CD4-positive, alpha-beta T cell (primary cell): Measurements from ENCODE around the gene STAMBPL1. TPM values are rescaled to one million over a fixed set of nuclear protein-coding genes. Genes with fewer than 3 reads are reported as not detected.
A peak's percentile ranks its signal among the peaks of the same experiment; 100 is the strongest.

ENCODE experiments used
- ATAC-seq: fragments of 200-7000 bp; cut with Tn5 transposase; one replicate; pipeline ENCODE4 v1.10.0; 2022; ENCODE audit warnings: mild to moderate bottlenecking; ENCODE audit not compliant: poor library complexity
- CTCF ChIA-PET: fragments of 350-600 bp; sonication (Branson Sonifier 250); formaldehyde crosslinking; loops from one replicate; lab custom pipeline; 2021; ENCODE audit warnings: antibody characterized with exemption, inconsistent platforms; lab: Charles Lee
- POLR2A ChIA-PET: fragments of 350-600 bp; sonication (Branson Sonifier 250); formaldehyde crosslinking; loops from one replicate; lab custom pipeline; 2021; ENCODE audit warnings: antibody characterized with exemption, inconsistent platforms; lab: Charles Lee
- DNase-seq, 14 experiments: peaks; one replicate each; pipeline ENCODE4 v3.0.0-alpha.2; 2013 to 2020; ENCODE audit warnings: mixed read lengths in 2 of 14
- H3K27ac ChIP-seq, 2 donors: one replicate each; pipeline versions ENCODE4 v1.5.1 to v1.7.0; 2013; ENCODE audit warnings: low read length in 2 of 2, low read depth in 1 of 2, mild to moderate bottlenecking in 1 of 2
- H3K27me3 ChIP-seq, 2 experiments: 1 replicate in 1 of 2; 2 replicates in 1 of 2; pipeline versions ENCODE4 v1.6.1 to v1.7.0; 2013; ENCODE audit warnings: low read length in 2 of 2, control low read depth in 1 of 2, mild to moderate bottlenecking in 1 of 2, moderate library complexity in 1 of 2; ENCODE audit not compliant: insufficient read depth in 2 of 2, control insufficient read depth in 1 of 2
- H3K36me3 ChIP-seq: one replicate; pipeline ENCODE4 v1.6.1; 2013; ENCODE audit warnings: low read length, control low read depth; ENCODE audit not compliant: insufficient read depth
- H3K4me1 ChIP-seq: one replicate; pipeline ENCODE4 v1.6.1; 2013; ENCODE audit warnings: low read length, control low read depth; ENCODE audit not compliant: insufficient read depth
- H3K4me3 ChIP-seq: one replicate; pipeline ENCODE4 v1.5.1; 2013; ENCODE audit warnings: mild to moderate bottlenecking, low read length, moderate library complexity
- H3K9me3 ChIP-seq, 2 experiments: 1 replicate in 1 of 2; 2 replicates in 1 of 2; pipeline versions ENCODE4 v1.6.1 to v1.7.0; 2013; ENCODE audit warnings: low read length in 2 of 2, mild to moderate bottlenecking in 2 of 2, control low read depth in 1 of 2, moderate library complexity in 1 of 2; ENCODE audit not compliant: control insufficient read depth in 1 of 2, insufficient read depth in 1 of 2
- H3K27ac Mint-ChIP-seq: one replicate; pipeline ENCODE4 v1.8.0; 2020; ENCODE audit warnings: mixed read lengths
- H3K27me3 Mint-ChIP-seq: one replicate; pipeline ENCODE4 v1.8.0; 2021; ENCODE audit warnings: mixed read lengths
- H3K36me3 Mint-ChIP-seq: one replicate; pipeline ENCODE4 v1.8.0; 2021; ENCODE audit warnings: low read depth, mixed read lengths
- H3K4me1 Mint-ChIP-seq: one replicate; pipeline ENCODE4 v1.8.0; 2021; ENCODE audit warnings: low read depth, mixed read lengths
- H3K4me3 Mint-ChIP-seq: one replicate; pipeline ENCODE4 v1.8.0; 2020; ENCODE audit warnings: mild to moderate bottlenecking, mixed read lengths
- H3K9me3 Mint-ChIP-seq: one replicate; pipeline ENCODE4 v1.8.0; 2020; ENCODE audit warnings: mixed read lengths
- intact Hi-C, 2 experiments: fragments of 100-400 bp; cut with DNase I in 1 of 2; cut with micrococcal nuclease in 1 of 2; formaldehyde crosslinking; loops; one replicate each; pipeline versions ENCODE4 v1.15.1 to v1.9.0; 2023 to 2025; cut with DNase I, micrococcal nuclease
- total RNA-seq, 174 experiments: library from RNA in 2 of 174; stranded (reverse) in 2 of 174; gene quantifications; one replicate each; pipeline ENCODE4 v1.2.3 and lab custom pipeline; 2021 to 2026
- TF ChIP-seq, protein P1 (sequence below): fragments of 200-600 bp; IDR thresholded peaks from one replicate; pipeline ENCODE4 v1.8.0; 2022; ENCODE audit warnings: antibody characterized with exemption, mild to moderate bottlenecking

The STAMBPL1 gene
- total RNA-seq, 2 experiments from 2014 or later = 23.7 to 26.7 TPM

DNA sequence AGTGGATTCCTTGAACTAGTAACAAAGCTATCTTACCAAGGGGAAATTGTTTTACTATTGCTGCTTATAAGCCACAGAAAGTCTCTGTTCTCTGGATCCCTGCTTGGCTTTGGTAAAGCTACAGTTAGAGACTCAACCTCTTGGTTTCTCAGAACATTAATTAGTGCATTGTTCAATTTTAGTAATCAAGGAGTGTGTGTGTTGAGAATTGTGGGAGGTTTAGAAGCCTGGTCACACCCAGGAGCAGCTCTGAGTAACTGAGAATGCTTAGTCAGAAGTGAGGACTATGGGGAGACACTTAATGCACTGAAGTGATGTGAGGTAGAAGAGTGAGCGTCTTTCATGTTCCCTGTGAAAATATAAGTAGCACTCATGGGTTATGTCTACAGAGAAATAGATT is 80.8 kb downstream of the STAMBPL1 start:
- Mint-ChIP-seq H3K36me3 (no peaks in the 10 kb centered on the region), H3K4me1 (peaks cover 32% of the 10 kb centered on the region), H3K27ac (no peak overlapping the region), H3K4me3 (no peak overlapping the region), H3K9me3 (no peaks in the 10 kb centered on the region), H3K27me3 (no peaks in the 10 kb centered on the region)
- no peak overlapping the region for H3K27ac ChIP-seq
- POLR2A ChIA-PET = interaction anchor here (1.2 kb wide), 1 partner anchor 30 kb away, joined by 4 read pairs; the partner anchor contains the start of gene FAS
- ATAC-seq (no peak), DNase-seq (no peak)
- no peak overlapping the region for H3K4me3 ChIP-seq
- no peaks in the 10 kb centered on the region for H3K36me3 ChIP-seq
- no peaks in the 10 kb centered on the region for H3K9me3 ChIP-seq
- intact Hi-C loops = loop anchor here in 1 of 2 experiments (5.0 kb wide), 1 partner anchor 46 kb away; no protein-coding TSS in a partner anchor
- H3K27me3 ChIP-seq = no peaks in the 10 kb centered on the region
- CTCF ChIA-PET = interaction anchor here (0.9 to 1.3 kb wide), 3 partner anchors 15 to 28 kb away, joined by 3 read pairs; no protein-coding TSS in a partner anchor
- H3K4me1 ChIP-seq = peaks cover 7% of the 10 kb centered on the region
- TF ChIP-seq, protein P1, sequence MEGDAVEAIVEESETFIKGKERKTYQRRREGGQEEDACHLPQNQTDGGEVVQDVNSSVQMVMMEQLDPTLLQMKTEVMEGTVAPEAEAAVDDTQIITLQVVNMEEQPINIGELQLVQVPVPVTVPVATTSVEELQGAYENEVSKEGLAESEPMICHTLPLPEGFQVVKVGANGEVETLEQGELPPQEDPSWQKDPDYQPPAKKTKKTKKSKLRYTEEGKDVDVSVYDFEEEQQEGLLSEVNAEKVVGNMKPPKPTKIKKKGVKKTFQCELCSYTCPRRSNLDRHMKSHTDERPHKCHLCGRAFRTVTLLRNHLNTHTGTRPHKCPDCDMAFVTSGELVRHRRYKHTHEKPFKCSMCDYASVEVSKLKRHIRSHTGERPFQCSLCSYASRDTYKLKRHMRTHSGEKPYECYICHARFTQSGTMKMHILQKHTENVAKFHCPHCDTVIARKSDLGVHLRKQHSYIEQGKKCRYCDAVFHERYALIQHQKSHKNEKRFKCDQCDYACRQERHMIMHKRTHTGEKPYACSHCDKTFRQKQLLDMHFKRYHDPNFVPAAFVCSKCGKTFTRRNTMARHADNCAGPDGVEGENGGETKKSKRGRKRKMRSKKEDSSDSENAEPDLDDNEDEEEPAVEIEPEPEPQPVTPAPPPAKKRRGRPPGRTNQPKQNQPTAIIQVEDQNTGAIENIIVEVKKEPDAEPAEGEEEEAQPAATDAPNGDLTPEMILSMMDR = no peak

DNA sequence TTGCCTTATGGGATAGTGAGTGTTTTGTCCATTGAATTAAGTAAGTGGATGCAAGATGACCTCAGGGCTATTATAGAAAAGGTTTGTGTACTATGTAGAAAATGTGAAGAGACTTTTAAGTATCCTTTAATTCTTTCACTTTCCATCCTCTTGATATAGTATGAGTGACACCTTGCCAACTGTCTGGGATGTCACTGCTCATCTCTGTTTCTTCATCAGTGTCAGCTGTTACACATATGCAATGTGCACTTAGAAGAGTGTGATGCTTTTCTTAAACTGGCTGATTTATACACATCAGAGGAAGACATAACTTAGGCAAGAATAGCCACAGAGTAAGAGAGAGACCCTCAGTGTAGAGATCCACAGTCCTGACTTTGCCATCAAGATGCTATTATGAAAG is 81.2 kb downstream of the STAMBPL1 start:
- H3K4me3 Mint-ChIP-seq = no peak overlapping the region
- Histone ChIP-seq H3K36me3 (no peaks in the 10 kb centered on the region), H3K27me3 (no peaks in the 10 kb centered on the region), H3K9me3 (no peaks in the 10 kb centered on the region), H3K4me1 (peaks cover 7% of the 10 kb centered on the region), H3K4me3 (no peak overlapping the region), H3K27ac (no peak overlapping the region)
- TF ChIP-seq, protein P1 = no peak
- ATAC-seq (no peak), DNase-seq (no peak)
- H3K9me3 Mint-ChIP-seq = no peaks in the 10 kb centered on the region
- ChIA-PET CTCF (interaction anchor here (0.9 to 1.3 kb wide), 2 partner anchors 26 to 29 kb away, joined by 3 read pairs; no protein-coding TSS in a partner anchor), POLR2A (no interaction called here)
- intact Hi-C loops = loop anchor here in 1 of 2 experiments (5.0 kb wide), 1 partner anchor 46 kb away; no protein-coding TSS in a partner anchor
- H3K36me3 Mint-ChIP-seq = no peaks in the 10 kb centered on the region
- H3K4me1 Mint-ChIP-seq = peaks cover 32% of the 10 kb centered on the region
- no peaks in the 10 kb centered on the region for H3K27me3 Mint-ChIP-seq
- no peak overlapping the region for H3K27ac Mint-ChIP-seq

DNA sequence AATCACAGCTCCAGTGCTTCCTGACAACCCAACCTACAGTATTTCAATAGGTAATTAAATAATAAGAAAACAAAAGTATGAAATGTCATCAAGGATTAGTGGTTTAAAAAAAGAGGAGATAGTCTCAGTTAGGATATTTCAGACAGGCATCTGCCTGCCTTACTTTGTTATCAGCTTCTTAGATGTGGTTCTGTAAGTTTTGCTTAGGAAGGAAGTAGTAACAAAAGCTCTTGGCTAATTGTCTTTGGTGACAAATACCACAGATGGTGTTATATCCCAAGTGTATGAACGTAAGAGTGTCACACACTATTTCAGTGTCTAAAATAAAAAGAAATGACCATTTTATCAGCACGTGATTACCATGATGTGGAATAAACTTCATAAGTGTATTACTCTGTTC is 82.3 kb downstream of the STAMBPL1 start:
- Histone ChIP-seq H3K27me3 (no peaks in the 10 kb centered on the region), H3K4me1 (peaks cover 7% of the 10 kb centered on the region), H3K4me3 (no peak overlapping the region), H3K9me3 (no peaks in the 10 kb centered on the region), H3K27ac (no peak overlapping the region), H3K36me3 (no peaks in the 10 kb centered on the region)
- ChIA-PET CTCF (interaction anchor here (1.9 kb wide), 1 partner anchor 9 kb away, joined by 4 read pairs; no protein-coding TSS in a partner anchor), POLR2A (interaction anchor here (0.7 to 1.2 kb wide), 5 partner anchors 13 to 44 kb away, joined by 3 to 6 read pairs (median 3); partner anchors contain the start of gene FAS)
- Mint-ChIP-seq H3K27me3 (no peaks in the 10 kb centered on the region), H3K36me3 (no peaks in the 10 kb centered on the region), H3K9me3 (no peaks in the 10 kb centered on the region), H3K4me1 (peaks cover 32% of the 10 kb centered on the region), H3K4me3 (peak overlapping the region; percentile 0), H3K27ac (no peak overlapping the region)
- ATAC-seq (peak; percentile 84), DNase-seq (peak in 3 of 14 experiments; percentile 38 to 72 (median 45))
- intact Hi-C loops = loop anchor here in 1 of 2 experiments (5.0 kb wide), 1 partner anchor 45 kb away; no protein-coding TSS in a partner anchor
- TF ChIP-seq, protein P1 = no peak
